Skin epidermis (tissue), 12 donors: Measurements from ENCODE around the gene CD96.
"Not testable (repeated sequence)": the region's sequence is repeated elsewhere in the genome, so short reads cannot be mapped to it uniquely, and the experiment has no call there.

ENCODE experiments used
- H3K27ac ChIP-seq, 21 experiments: fragments of 200-600 bp; sonication (generic) in 11 of 21; one replicate each; pipeline ENCODE4 v1.5.0; 2020; ENCODE audit warnings: mild to moderate bottlenecking in 3 of 21, inconsistent platforms in 2 of 21, moderate library complexity in 2 of 21
- H3K4me3 ChIP-seq, 7 experiments: fragments of 200-600 bp; sonication (generic) in 2 of 7; one replicate each; pipeline ENCODE4 v1.5.0; 2020; ENCODE audit warnings: inconsistent platforms in 2 of 7, mild to moderate bottlenecking in 2 of 7, moderate library complexity in 1 of 7

Gene CD96

GRCh38 chr3:111666041-111666735 lies 124.2 kb downstream of the CD96 start:
- Histone ChIP-seq H3K27ac (no peak overlapping the region), H3K4me3 (no peak overlapping the region)

- H3K27ac ChIP-seq = peak overlapping the region in 8 of 21 experiments; percentile 10 to 74 (median 60)
- H3K4me3 ChIP-seq = no peak overlapping the region
Observed at GRCh38 chr3:111667170-111667569, 125.2 kb downstream of the CD96 start.

GRCh38 chr3:111667621-111668239 lies 125.7 kb downstream of the CD96 start:
- H3K27ac ChIP-seq = peak overlapping the region in 10 of 21 experiments; percentile 10 to 74 (median 54)
- H3K4me3 ChIP-seq = no peak overlapping the region

DNA sequence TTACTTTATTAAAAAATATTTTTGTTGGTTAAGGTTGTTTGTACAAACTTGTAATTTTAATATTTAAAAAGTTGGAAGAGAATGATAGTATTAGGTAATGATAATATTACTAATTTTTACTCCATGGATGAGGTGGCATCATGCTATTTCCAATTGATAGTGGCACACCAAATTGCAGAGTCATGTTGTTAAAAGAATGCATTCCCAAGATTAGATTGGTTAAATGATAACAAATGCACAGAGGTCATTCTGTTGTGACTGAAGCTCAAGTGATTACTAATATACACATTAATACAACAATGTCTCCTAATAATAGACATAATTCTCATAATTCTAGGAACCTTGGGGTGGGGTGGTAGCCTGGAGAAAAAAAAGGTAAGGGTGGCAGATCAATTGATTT lies 126.3 kb downstream of the CD96 start:
- Histone ChIP-seq H3K4me3 (no peak overlapping the region), H3K27ac (peak overlapping the region in 1 of 21 experiments; percentile 74)

- H3K27ac ChIP-seq = peak overlapping the region in 2 of 21 experiments; percentile 3 to 17
Observed at GRCh38 chr3:111668888-111669488, 127.0 kb downstream of the CD96 start.

DNA sequence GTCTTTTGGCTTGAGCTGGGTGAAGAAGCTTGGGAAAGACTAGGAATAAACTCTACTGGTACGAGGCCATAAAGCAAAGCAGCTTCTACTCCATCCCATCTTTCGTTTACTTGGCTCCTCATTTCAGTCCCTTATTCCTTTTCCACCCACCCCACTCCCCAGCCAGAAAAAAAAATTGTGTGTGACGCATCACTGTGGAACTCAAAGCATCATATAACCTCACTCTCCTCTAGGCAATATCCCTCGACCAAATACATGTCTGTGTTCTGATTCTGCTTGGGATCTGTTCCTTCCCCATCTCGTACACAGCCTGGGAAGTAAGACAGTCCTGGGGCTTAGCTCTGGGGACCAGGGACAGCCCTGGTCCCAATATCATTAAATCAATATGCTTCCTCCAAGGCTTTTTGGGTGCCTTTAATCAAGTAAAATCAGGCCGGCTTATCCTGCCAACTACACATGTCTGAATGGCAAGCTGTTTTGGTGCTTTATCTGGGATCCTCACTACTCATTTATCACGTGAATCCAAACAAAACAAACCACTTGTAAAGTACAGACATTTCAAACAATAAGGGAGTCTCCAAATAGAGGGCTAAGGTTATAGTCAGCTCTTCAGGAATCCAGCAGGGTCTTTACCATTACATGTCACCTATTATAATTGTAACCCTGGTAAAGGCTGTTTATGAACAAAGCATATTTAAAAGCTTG lies 128.1 kb downstream of the CD96 start:
- no peak overlapping the region for H3K27ac ChIP-seq
- no peak overlapping the region for H3K4me3 ChIP-seq

More at GRCh38 chr3:111668888-111669488, 127.0 kb downstream of the CD96 start:
- no peak overlapping the region for H3K4me3 ChIP-seq

DNA sequence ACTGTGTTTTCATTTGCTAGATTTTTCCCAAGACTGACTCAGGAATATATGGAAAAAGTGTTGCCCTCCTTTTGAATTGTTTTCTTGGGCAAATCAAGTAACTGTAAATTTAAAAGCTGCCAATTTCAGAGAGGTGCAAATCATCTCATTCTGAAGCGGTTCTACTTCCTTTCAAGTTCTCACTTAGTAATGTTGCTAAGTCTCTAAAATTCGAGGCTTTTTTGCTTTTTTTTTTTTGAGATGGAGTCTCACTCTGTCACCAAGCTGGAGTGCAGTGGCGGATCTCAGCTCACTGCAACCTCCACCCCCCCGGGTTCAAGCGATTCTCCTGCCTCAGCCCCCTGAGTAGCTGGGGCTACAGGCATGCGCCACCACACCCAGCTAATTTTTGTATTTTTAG lies 130.5 kb downstream of the CD96 start:
- not testable (repeated sequence) for H3K4me3 ChIP-seq
- peak overlapping the region in 1 of 21 experiments; percentile 2 for H3K27ac ChIP-seq

DNA sequence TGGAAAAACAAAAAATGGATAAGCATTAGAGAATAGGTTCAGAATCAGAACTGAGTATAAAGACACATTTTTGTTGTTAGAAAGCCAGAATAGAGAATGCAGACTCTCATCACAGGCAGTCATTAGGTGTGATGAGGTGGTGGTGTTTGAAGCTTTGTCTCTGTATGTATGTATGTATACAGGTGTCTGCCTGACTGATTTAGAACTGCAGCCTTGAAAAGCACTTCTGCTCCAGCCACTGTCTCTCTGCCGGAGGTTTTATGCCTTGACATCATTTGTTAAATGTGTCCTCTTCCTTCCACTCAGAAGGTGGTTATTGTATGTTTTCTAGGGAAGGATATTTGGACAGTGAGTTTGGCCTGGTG lies 133.8 kb downstream of the CD96 start:
- H3K27ac ChIP-seq = peak overlapping the region in 2 of 21 experiments; percentile 19 to 82
- H3K4me3 ChIP-seq = peak overlapping the region in 3 of 7 experiments; percentile 1 to 6 (median 3)

DNA sequence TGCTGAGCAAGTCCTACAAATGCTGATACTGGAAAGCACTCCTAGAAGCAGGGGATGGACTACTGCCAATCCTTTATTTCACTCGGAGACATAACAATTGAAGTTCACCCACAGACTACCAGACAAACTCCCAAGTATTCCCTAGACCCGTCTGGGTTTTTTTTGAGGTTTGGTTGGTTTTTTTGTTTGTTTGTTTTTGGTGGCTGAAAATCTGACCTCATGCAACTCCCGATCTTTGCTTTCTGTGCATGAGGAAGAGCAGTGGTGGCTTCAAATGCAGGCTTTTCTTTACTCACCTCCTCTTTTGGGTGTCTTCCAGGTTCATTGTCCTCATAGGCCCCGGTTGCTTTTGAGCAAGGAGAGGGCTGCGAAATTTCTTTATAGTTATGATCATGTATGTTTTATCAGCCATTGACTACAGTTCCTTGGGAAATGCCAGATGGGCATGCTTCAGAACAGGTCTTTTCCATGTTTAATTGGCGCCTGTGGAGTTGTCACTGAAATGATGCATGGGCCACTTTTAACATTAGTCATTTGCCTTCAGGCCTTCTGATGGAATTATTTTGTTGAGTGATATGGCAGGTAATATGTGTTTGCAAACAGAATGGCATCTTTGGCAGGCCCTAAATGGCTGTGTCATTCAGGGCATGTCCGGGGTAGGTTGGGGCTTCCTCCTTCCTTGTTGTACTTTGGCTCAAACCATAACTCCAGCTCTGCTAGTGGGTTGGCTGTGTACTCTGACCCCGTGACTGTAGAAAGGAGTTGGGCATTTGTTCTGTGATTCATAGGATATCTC lies 134.4 kb downstream of the CD96 start:
- H3K4me3 ChIP-seq = peak overlapping the region in 3 of 7 experiments; percentile 1 to 6 (median 3)
- H3K27ac ChIP-seq = peak overlapping the region in 2 of 21 experiments; percentile 19 to 82

DNA sequence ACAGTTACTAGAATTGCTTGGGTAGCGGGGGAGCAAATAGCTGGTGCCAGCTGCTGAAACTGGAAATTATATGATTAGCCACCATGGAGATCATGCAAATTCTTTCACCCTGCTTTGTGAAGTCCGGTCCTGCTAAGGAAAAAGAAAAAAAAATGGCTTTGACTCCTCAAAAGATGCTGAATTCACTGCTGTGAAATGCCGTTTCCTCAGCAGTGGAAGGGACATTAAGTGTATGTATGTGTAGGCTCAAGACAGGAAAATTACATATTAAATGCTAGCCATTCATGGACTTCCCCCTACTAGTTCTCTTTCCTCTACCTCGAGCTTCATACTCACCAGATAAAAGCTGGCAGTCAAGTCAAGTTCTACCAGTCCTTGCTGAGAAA lies 135.0 kb downstream of the CD96 start:
- Histone ChIP-seq H3K27ac (peak overlapping the region in 1 of 21 experiments; percentile 19), H3K4me3 (no peak overlapping the region)

GRCh38 chr3:111681661-111682426 lies 139.8 kb downstream of the CD96 start:
- Histone ChIP-seq H3K4me3 (no peak overlapping the region), H3K27ac (no peak overlapping the region)

GRCh38 chr3:111684640-111685039 lies 142.6 kb downstream of the CD96 start:
- H3K27ac ChIP-seq = no peak overlapping the region
- no peak overlapping the region for H3K4me3 ChIP-seq

DNA sequence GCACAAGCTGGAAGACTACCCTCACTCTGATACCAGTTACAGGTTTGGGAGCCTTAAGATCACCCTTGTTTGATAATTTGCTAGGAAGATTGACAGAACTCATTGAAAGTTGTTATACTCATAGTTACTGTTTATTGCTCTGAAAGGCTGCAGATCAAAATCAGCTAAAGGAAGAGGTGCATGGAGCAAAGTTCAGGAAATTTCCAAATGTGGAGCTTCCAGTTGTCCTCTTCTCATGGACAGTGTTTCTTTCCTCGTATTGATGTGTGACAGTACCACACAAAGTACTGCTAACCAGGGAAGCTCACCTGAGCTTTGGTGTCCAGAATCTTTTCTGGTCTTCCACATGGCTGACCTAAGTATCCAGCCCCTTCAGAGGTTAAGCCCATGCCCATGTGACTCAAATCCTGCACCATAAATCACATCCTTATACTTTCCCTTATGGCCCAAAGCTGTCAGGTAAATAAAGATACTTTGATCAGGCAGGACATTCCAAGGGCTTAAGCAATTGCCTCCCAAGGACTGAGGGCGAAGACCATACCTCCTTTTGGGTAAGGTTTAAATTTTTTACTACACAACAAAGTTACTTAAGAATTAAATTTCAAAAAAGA lies 146.3 kb downstream of the CD96 start:
- Histone ChIP-seq H3K4me3 (no peak overlapping the region), H3K27ac (no peak overlapping the region)

GRCh38 chr3:111690242-111690641 lies 148.2 kb downstream of the CD96 start:
- Histone ChIP-seq H3K4me3 (no peak overlapping the region), H3K27ac (no peak overlapping the region)

- Histone ChIP-seq H3K27ac (no peak overlapping the region), H3K4me3 (no peak overlapping the region)
Observed at GRCh38 chr3:111691293-111691909, 149.4 kb downstream of the CD96 start.

DNA sequence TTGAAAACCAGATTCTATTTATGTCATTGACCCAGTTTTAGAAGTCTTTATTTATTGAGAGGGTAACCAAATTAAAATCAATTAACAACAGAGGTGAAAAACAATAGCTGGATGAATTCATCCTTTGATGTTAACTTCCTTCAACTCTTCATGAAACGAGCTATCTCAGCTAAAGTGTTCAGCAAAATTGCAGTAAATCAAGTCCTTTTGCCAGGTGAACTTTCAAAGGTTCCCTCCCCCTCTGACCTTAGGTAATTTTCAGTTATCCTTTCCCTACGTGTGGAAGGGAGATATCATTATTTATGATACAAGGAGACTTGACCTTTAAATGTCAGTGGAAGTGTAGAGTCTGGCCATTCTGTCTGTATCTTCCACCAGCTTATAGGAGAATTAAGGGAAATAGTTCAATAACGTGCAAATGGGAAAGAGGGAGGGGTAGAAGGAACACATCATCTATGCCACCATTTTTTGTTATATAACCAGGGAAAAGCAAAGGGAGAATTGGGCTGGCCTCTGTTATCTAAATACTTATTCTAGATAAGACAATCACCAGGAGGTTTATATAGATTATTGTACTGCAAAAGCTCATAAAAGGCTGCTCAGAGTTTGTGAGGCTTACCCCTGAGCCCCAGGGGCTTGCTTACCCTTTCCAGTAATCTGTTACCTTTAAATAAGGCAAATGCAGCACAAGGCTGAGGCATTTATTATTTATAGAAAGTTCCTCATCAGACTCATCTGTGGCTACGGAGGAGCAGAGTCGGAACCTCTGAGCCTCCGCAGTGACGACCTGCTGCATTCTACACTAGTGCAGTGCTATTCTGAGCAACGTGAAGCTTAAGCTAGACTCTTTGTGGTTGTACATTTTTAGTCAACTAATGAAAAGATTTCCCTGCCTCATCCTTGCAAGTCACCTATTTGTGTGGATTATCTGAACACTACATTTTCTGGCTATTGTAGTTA lies 150.9 kb downstream of the CD96 start:
- no peak overlapping the region for H3K4me3 ChIP-seq
- H3K27ac ChIP-seq = no peak overlapping the region

DNA sequence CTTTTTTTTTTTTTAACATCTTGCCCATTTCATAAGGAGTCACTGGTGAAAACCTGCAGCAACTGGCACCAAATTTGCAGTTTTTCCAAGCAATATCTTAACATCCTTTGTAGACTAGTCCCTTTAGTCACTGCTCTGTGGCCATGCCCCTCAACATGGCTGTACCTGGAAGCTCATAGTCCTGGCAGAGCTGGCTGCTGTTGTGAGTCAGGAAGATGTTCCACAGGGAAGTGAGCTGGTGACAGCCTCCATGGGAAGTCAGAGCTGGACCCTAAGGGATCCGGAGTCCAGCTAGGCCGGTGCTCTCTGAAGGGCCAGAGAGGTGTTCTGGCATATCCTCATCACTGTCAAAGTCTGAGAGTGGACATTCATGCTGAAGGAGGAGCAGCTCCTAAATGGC lies 152.5 kb downstream of the CD96 start:
- no peak overlapping the region for H3K27ac ChIP-seq
- H3K4me3 ChIP-seq = no peak overlapping the region
